ENCODE data around the gene TPCN1.

Gene TPCN1

GRCh38 chr12:113222730-113223531 lies 1.7 kb downstream of the TPCN1 start:
- TF ChIP-seq CTCF (IDR thresholded peaks at IDR 0.05; ENCODE audit: extremely low read depth, insufficient read depth, missing control alignments) = no peak
- in situ Hi-C loops (cut with MboI; ENCODE audit: low pct_unique_long_range_greater_than_20kb, low sequenced_read_pairs, unreplicated experiment) = no loop called here
- DNase-seq (ENCODE audit: low spot score) = no peak

GRCh38 chr12:113224955-113225354 lies 3.7 kb downstream of the TPCN1 start:
- DNase-seq (ENCODE audit: low spot score) = no peak
- in situ Hi-C loops (cut with MboI; ENCODE audit: low pct_unique_long_range_greater_than_20kb, low sequenced_read_pairs, unreplicated experiment) = no loop called here
- no peak for TF ChIP-seq CTCF (IDR thresholded peaks at IDR 0.05; ENCODE audit: extremely low read depth, insufficient read depth, missing control alignments)

GRCh38 chr12:113226696-113227568 lies 5.7 kb downstream of the TPCN1 start:
- DNase-seq (ENCODE audit: low spot score) = no peak

GRCh38 chr12:113227686-113228391 lies 6.6 kb downstream of the TPCN1 start:
- DNase-seq (ENCODE audit: low spot score) = no peak
- in situ Hi-C loops (cut with MboI; ENCODE audit: low pct_unique_long_range_greater_than_20kb, low sequenced_read_pairs, unreplicated experiment) = no loop called here
- TF ChIP-seq CTCF (IDR thresholded peaks at IDR 0.05; ENCODE audit: extremely low read depth, insufficient read depth, missing control alignments) = no peak

More at GRCh38 chr12:113226696-113227568, 5.7 kb downstream of the TPCN1 start:
- in situ Hi-C loops (cut with MboI; ENCODE audit: low pct_unique_long_range_greater_than_20kb, low sequenced_read_pairs, unreplicated experiment) = no loop called here
- no peak for TF ChIP-seq CTCF (IDR thresholded peaks at IDR 0.05; ENCODE audit: extremely low read depth, insufficient read depth, missing control alignments)

GRCh38 chr12:113228394-113229028 lies 7.2 kb downstream of the TPCN1 start:
- no peak for DNase-seq (ENCODE audit: low spot score)
- in situ Hi-C loops (cut with MboI; ENCODE audit: low pct_unique_long_range_greater_than_20kb, low sequenced_read_pairs, unreplicated experiment) = no loop called here
- no peak for TF ChIP-seq CTCF (IDR thresholded peaks at IDR 0.05; ENCODE audit: extremely low read depth, insufficient read depth, missing control alignments)
